Activated CD8-positive, alpha-beta T cell treated with anti-CD3 and anti-CD28 coated beads for 36 hours (primary cell): Measurements from ENCODE around the gene MAST4. TPM values are rescaled to one million over a fixed set of nuclear protein-coding genes. Genes with fewer than 3 reads are reported as not detected.
A peak's percentile ranks its signal among the peaks of the same experiment; 100 is the strongest.

Experiments used
- ATAC-seq: fragments of 200-7000 bp; cut with Tn5 transposase; one replicate; pipeline ENCODE4 v1.10.0; 2021; ENCODE audit warnings: mild to moderate bottlenecking, moderate library complexity
- CTCF ChIA-PET: fragments of 350-600 bp; sonication (Branson Sonifier 250); formaldehyde crosslinking; loops from one replicate; lab custom pipeline; 2021; ENCODE audit warnings: antibody characterized with exemption; lab: Charles Lee
- POLR2A ChIA-PET: fragments of 350-600 bp; sonication (Branson Sonifier 250); formaldehyde crosslinking; loops from one replicate; lab custom pipeline; 2021; ENCODE audit warnings: antibody characterized with exemption; lab: Charles Lee
- DNase-seq: peaks from one replicate; pipeline ENCODE4 v3.0.0-alpha.2; 2020
- H3K27ac Mint-ChIP-seq: one replicate; pipeline ENCODE4 v1.8.0; 2021; ENCODE audit warnings: mild to moderate bottlenecking, mixed read lengths
- H3K27me3 Mint-ChIP-seq: one replicate; pipeline ENCODE4 v1.8.0; 2021; ENCODE audit warnings: mixed read lengths
- H3K36me3 Mint-ChIP-seq: one replicate; pipeline ENCODE4 v1.8.0; 2021; ENCODE audit warnings: low read depth, mixed read lengths
- H3K4me1 Mint-ChIP-seq: one replicate; pipeline ENCODE4 v1.8.0; 2021; ENCODE audit warnings: low read depth, mixed read lengths
- H3K4me3 Mint-ChIP-seq: one replicate; pipeline ENCODE4 v1.8.0; 2021; ENCODE audit warnings: mild to moderate bottlenecking, moderate library complexity, mixed read lengths
- H3K9me3 Mint-ChIP-seq: one replicate; pipeline ENCODE4 v1.8.0; 2021; ENCODE audit warnings: mixed read lengths
- intact Hi-C: fragments of 100-400 bp; cut with micrococcal nuclease; formaldehyde crosslinking; loops from one replicate; pipeline ENCODE4 v1.10.0; 2022
- total RNA-seq, 2 experiments: library from RNA; stranded (reverse); gene quantifications; one replicate each; pipeline ENCODE4 v1.2.3, GENCODE V29; 2021
- TF ChIP-seq, protein P1 (sequence below): fragments of 200-600 bp; IDR thresholded peaks from one replicate; pipeline ENCODE4 v1.8.0; 2022; ENCODE audit warnings: antibody characterized with exemption, mild to moderate bottlenecking

Gene MAST4
- total RNA-seq, 2 experiments from 2014 or later = 7.6 to 10.0 TPM

DNA sequence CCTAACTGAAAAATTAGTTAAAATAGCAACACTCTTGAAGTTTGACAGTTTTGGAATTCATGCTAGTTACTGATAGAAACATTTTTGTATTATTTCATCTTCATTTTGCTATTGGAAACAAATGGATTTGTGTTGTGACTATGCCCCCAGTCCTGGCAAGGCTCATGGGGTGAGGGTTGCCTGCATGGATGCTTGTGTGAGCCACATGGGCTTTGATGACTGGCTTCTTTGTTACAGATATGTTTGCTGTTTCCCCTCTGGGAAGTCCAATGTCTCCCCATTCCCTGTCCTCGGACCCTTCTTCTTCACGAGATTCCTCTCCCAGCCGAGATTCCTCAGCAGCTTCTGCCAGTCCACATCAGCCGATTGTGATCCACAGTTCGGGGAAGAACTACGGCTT, 556.2 kb downstream of the MAST4 start:
- no peaks in the 10 kb centered on the region for H3K27me3 Mint-ChIP-seq
- H3K9me3 Mint-ChIP-seq = no peaks in the 10 kb centered on the region
- ChIA-PET CTCF (no interaction called here), POLR2A (no interaction called here)
- H3K27ac Mint-ChIP-seq = no peak overlapping the region
- H3K36me3 Mint-ChIP-seq = peaks cover 10% of the 10 kb centered on the region
- intact Hi-C loops = loop anchor here (10.0 kb wide), 1 partner anchor 148 kb away; no protein-coding TSS in a partner anchor
- peaks cover 8% of the 10 kb centered on the region for H3K4me1 Mint-ChIP-seq
- TF ChIP-seq, protein P1, sequence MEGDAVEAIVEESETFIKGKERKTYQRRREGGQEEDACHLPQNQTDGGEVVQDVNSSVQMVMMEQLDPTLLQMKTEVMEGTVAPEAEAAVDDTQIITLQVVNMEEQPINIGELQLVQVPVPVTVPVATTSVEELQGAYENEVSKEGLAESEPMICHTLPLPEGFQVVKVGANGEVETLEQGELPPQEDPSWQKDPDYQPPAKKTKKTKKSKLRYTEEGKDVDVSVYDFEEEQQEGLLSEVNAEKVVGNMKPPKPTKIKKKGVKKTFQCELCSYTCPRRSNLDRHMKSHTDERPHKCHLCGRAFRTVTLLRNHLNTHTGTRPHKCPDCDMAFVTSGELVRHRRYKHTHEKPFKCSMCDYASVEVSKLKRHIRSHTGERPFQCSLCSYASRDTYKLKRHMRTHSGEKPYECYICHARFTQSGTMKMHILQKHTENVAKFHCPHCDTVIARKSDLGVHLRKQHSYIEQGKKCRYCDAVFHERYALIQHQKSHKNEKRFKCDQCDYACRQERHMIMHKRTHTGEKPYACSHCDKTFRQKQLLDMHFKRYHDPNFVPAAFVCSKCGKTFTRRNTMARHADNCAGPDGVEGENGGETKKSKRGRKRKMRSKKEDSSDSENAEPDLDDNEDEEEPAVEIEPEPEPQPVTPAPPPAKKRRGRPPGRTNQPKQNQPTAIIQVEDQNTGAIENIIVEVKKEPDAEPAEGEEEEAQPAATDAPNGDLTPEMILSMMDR = no peak
- H3K4me3 Mint-ChIP-seq = no peak overlapping the region
- ATAC-seq (no peak), DNase-seq (no peak)

DNA sequence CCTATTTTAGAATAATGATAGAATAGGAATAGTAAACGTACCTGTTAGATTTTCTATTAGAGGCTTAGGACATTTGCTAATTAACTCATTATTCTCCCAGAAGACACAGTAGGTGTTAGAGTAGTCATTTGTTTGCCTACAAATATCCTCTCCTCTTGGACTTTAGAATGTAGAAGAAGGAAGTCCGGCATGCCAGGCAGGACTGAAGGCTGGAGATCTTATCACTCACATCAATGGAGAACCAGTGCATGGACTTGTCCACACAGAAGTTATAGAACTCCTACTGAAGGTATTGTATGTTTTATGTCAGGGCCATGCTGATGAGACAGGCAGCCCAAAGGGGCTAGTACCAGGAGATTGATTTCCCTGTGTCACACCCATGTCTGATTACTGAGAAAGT, 557.1 kb downstream of the MAST4 start:
- DNase-seq (no peak), ATAC-seq (no peak)
- H3K4me1 Mint-ChIP-seq = peaks cover 11% of the 10 kb centered on the region
- H3K9me3 Mint-ChIP-seq = no peaks in the 10 kb centered on the region
- POLR2A ChIA-PET = no interaction called here
- H3K27ac Mint-ChIP-seq = no peak overlapping the region
- no peak overlapping the region for H3K4me3 Mint-ChIP-seq
- no peaks in the 10 kb centered on the region for H3K27me3 Mint-ChIP-seq
- peaks cover 10% of the 10 kb centered on the region for H3K36me3 Mint-ChIP-seq
- TF ChIP-seq, protein P1 = no peak
- intact Hi-C loops = loop anchor here (10.0 kb wide), 1 partner anchor 148 kb away; no protein-coding TSS in a partner anchor
- CTCF ChIA-PET = no interaction called here

DNA sequence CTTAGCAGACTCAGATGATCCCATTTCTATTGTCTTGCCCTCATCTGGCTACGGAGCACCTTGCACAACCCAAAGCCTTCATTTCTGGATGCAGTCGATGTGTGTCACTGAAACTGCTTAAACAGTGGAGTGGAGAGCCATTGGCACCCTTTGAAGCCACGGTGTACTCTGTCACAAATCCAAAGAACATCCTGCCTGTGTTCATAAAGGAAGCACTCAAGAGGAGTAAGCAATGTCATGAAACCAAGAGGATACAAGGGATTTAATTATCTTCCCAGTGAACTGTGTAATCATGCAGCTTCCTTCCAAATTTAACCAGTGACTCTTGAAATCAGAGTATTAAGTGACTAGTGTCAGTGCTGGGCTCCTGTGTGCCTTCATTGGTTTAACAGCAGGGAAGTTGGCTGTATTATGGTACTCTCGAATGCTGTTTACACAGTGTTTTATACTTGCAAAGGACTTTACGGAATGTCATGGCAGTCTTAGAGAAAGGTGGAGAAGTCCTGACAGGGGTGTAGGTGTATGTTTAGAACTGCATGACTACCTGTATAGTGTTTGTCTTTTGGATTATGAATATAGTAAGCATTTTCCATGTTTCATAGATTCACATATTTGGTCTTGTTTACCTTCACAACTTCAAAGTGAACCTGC, 558.5 kb downstream of the MAST4 start:
- intact Hi-C loops = loop anchor here (10.0 kb wide), 1 partner anchor 150 kb away; no protein-coding TSS in a partner anchor
- no peaks in the 10 kb centered on the region for H3K27me3 Mint-ChIP-seq
- DNase-seq (no peak), ATAC-seq (no peak)
- H3K4me1 Mint-ChIP-seq = peaks cover 18% of the 10 kb centered on the region
- ChIA-PET CTCF (interaction anchor here (1.3 to 18.9 kb wide), 4 partner anchors 8 to 92 kb away, joined by 3 to 349 read pairs (median 10); partner anchors contain the start of gene CD180), POLR2A (no interaction called here)
- no peak overlapping the region for H3K4me3 Mint-ChIP-seq
- TF ChIP-seq, protein P1 = no peak
- no peaks in the 10 kb centered on the region for H3K9me3 Mint-ChIP-seq
- H3K27ac Mint-ChIP-seq = no peak overlapping the region
- H3K36me3 Mint-ChIP-seq = peaks cover 10% of the 10 kb centered on the region

DNA sequence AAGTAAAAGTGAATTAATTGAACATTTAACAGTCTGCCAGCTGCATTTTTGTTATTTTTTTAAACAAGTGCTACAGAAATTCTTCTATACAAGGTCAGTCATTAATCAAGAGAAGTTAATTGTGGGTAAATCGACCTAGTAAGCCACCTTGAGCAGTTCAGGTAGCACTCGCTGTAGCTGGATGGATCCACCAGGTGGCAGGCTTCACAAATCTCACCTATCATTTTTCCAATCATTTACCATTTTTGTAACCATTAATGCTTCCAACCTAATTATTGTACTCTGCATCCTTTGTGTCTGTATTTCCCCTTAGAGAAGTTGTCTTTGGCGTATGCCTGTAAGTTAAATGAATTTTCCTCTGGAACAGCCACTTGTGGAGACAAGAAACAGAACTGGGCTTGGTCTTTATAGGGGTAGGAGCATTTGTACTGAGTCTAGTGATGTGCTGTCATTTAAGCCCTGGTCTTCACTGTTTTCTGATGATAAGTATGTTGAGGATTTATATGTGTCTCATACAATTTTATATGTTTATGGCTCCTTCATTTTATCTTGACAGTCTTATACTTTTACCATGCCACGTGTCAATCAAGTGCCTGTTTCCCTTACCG, 560.9 kb downstream of the MAST4 start:
- Mint-ChIP-seq H3K4me3 (no peak overlapping the region), H3K27ac (peak overlapping the region; percentile 21), H3K4me1 (peaks cover 39% of the 10 kb centered on the region), H3K9me3 (no peaks in the 10 kb centered on the region), H3K36me3 (no peaks in the 10 kb centered on the region), H3K27me3 (no peaks in the 10 kb centered on the region)
- intact Hi-C loops = loop anchor here (1.0 to 10.0 kb wide), 2 partner anchors 52 to 152 kb away; no protein-coding TSS in a partner anchor
- peak; percentile 67 for DNase-seq
- ATAC-seq = peak; percentile 81
- CTCF ChIA-PET = interaction anchor here (0.6 to 18.9 kb wide), 23 partner anchors 9 to 320 kb away, joined by 3 to 349 read pairs (median 4); partner anchors contain the start of gene CD180
- POLR2A ChIA-PET = no interaction called here
- TF ChIP-seq, protein P1 = peak; percentile 92

DNA sequence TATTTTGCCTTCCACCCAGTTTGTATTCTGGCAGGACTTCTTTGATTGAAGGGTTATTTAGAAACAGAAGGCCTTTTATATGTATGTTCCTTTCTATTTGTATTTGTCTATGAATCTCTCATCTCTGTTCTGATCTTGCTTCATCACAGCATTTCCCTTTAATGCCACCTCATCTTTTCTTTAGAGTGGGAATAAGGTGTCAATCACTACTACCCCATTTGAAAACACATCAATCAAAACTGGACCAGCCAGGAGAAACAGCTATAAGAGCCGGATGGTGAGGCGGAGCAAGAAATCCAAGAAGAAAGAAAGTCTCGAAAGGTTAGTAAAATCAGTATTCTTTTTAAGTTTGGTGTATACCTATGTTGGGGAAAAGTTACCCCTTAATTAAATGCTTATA, 564.1 kb downstream of the MAST4 start:
- POLR2A ChIA-PET = interaction anchor here (2.1 kb wide), 1 partner anchor 47 kb away, joined by 8 read pairs; no protein-coding TSS in a partner anchor
- intact Hi-C loops = no loop called here
- Mint-ChIP-seq H3K36me3 (peaks cover 18% of the 10 kb centered on the region), H3K9me3 (no peaks in the 10 kb centered on the region), H3K4me3 (no peak overlapping the region), H3K4me1 (peaks cover 53% of the 10 kb centered on the region), H3K27ac (peak overlapping the region; percentile 74), H3K27me3 (no peaks in the 10 kb centered on the region)
- TF ChIP-seq, protein P1 = no peak
- DNase-seq = no peak
- ATAC-seq = no peak
- CTCF ChIA-PET = interaction anchor here (4.2 to 18.9 kb wide), 2 partner anchors 7 to 44 kb away, joined by 21 to 349 read pairs; partner anchors contain the start of gene CD180
